ENCODE results near the gene MACROD1.

Gene MACROD1

GRCh38 chr11:64208086-64208795 is 42.3 kb upstream of the MACROD1 start:
- no peak for TF ChIP-seq CTCF (IDR thresholded peaks at IDR 0.05; ENCODE audit: extremely low read depth, insufficient read depth, missing control alignments)
- no peak for DNase-seq (ENCODE audit: low spot score)
- in situ Hi-C loops (cut with MboI; ENCODE audit: low pct_unique_long_range_greater_than_20kb, low sequenced_read_pairs, unreplicated experiment) = no loop called here

- TF ChIP-seq CTCF (IDR thresholded peaks at IDR 0.05; ENCODE audit: extremely low read depth, insufficient read depth, missing control alignments) = no peak
- peak; percentile 93 for DNase-seq (ENCODE audit: low spot score)
- in situ Hi-C loops (cut with MboI; ENCODE audit: low pct_unique_long_range_greater_than_20kb, low sequenced_read_pairs, unreplicated experiment) = no loop called here
Measured at GRCh38 chr11:64207256-64208085, 41.6 kb upstream of the MACROD1 start.

GRCh38 chr11:64206457-64207255 is 40.7 kb upstream of the MACROD1 start, which contains the start of gene FERMT3:
FERMT3 (plus strand) TSS chr11:64206721; CDS start chr11:64207365, 644 bp downstream.
- DNase-seq (ENCODE audit: low spot score) = peak; percentile 69
- in situ Hi-C loops (cut with MboI; ENCODE audit: low pct_unique_long_range_greater_than_20kb, low sequenced_read_pairs, unreplicated experiment) = no loop called here
- TF ChIP-seq CTCF (IDR thresholded peaks at IDR 0.05; ENCODE audit: extremely low read depth, insufficient read depth, missing control alignments) = no peak

GRCh38 chr11:64204464-64204989 is 38.6 kb upstream of the MACROD1 start:
- peak; percentile 79 for DNase-seq (ENCODE audit: low spot score)
- TF ChIP-seq CTCF (IDR thresholded peaks at IDR 0.05; ENCODE audit: extremely low read depth, insufficient read depth, missing control alignments) = peak; percentile 73
- in situ Hi-C loops (cut with MboI; ENCODE audit: low pct_unique_long_range_greater_than_20kb, low sequenced_read_pairs, unreplicated experiment) = no loop called here

- in situ Hi-C loops (cut with MboI; ENCODE audit: low pct_unique_long_range_greater_than_20kb, low sequenced_read_pairs, unreplicated experiment) = no loop called here
- TF ChIP-seq CTCF (IDR thresholded peaks at IDR 0.05; ENCODE audit: extremely low read depth, insufficient read depth, missing control alignments) = no peak
- no peak for DNase-seq (ENCODE audit: low spot score)
Measured at GRCh38 chr11:64204080-64204440, 38.1 kb upstream of the MACROD1 start.
